ENCODE results near the gene MISFA. TPM values are rescaled to one million over a fixed set of nuclear protein-coding genes. Genes with fewer than 3 reads are reported as not detected.

MISFA gene
- total and polyA plus RNA-seq, 2 experiments from 2014 or later = 3.6 to 6.1 TPM

- no peak for TF ChIP-seq CTCF (IDR thresholded peaks at IDR 0.05; ENCODE audit: low read depth, low read length)
- Histone ChIP-seq H3K4me1 (ENCODE audit: low read depth) (no peaks in the 10 kb centered on the region), H3K9me3 (ENCODE audit: low read depth) (no peaks in the 10 kb centered on the region), H3K4me3 (no peak overlapping the region), H3K27me3 (no peaks in the 10 kb centered on the region), H3K27ac (no peak overlapping the region), H3K36me3 (no peaks in the 10 kb centered on the region)
- no peak for DNase-seq (ENCODE audit: low read depth in 1 of 2, low spot score in 1 of 2)
Measured at GRCh38 chr11:18623707-18624106, 24.1 kb downstream of the MISFA start.

DNA sequence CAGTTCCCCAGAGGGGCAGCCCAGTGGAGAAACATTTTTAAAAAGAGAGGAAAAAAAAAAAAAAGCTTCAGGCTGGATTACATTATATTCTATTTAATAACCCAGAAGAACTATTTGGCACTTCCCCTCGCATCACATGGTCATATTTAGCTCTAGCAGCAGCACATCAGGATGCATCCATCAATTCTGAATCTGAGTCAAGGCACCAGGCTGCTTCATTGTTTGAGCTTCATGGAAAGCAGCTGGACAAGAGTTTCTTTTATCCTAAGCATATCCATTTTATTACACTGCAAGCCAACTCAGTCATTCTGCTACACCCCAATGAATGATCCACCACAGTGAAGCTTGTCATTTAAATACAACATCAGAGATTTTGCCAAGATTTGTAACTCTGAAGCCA, 24.6 kb downstream of the MISFA start:
- TF ChIP-seq CTCF (IDR thresholded peaks at IDR 0.05; ENCODE audit: low read depth, low read length) = no peak
- no peak for DNase-seq (ENCODE audit: low read depth in 1 of 2, low spot score in 1 of 2)
- no peaks in the 10 kb centered on the region for H3K4me1 ChIP-seq (ENCODE audit: low read depth)

DNA sequence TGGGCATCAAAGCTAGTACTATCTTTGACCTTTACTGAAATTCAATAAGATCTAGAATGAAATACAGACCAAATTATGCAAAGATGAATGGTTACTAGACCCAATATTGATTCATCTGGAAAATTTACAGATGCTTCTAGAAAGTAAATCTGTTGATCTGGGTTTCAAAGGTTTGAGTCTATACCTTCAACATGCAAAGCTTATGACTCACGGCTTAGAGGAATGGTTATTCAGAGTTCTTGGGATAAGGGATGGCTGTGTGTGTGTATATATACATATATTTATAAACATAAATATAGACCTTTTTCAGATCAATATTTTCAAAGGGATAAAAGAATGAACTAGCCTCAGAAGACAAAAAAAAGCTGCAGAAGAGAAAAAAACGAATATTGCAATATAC, 33.3 kb downstream of the MISFA start:
- TF ChIP-seq CTCF (IDR thresholded peaks at IDR 0.05; ENCODE audit: low read depth, low read length) = no peak
- Histone ChIP-seq H3K4me3 (peak overlapping the region; percentile 91), H3K27ac (no peak overlapping the region), H3K27me3 (peaks cover 4% of the 10 kb centered on the region), H3K9me3 (ENCODE audit: low read depth) (no peaks in the 10 kb centered on the region), H3K36me3 (no peaks in the 10 kb centered on the region), H3K4me1 (ENCODE audit: low read depth) (peaks cover 7% of the 10 kb centered on the region)
- DNase-seq (ENCODE audit: low read depth in 1 of 2, low spot score in 1 of 2) = no peak

More for the DNA sequence above, 24.6 kb downstream of the MISFA start:
- Histone ChIP-seq H3K9me3 (ENCODE audit: low read depth) (no peaks in the 10 kb centered on the region), H3K36me3 (no peaks in the 10 kb centered on the region), H3K27me3 (no peaks in the 10 kb centered on the region), H3K4me3 (no peak overlapping the region), H3K27ac (no peak overlapping the region)

GRCh38 chr11:18633256-18634139, 33.9 kb downstream of the MISFA start:
- Histone ChIP-seq H3K36me3 (no peaks in the 10 kb centered on the region), H3K27ac (peak overlapping the region; percentile 86), H3K4me3 (peak overlapping the region; percentile 91), H3K4me1 (ENCODE audit: low read depth) (peaks cover 7% of the 10 kb centered on the region), H3K27me3 (peaks cover 4% of the 10 kb centered on the region), H3K9me3 (ENCODE audit: low read depth) (no peaks in the 10 kb centered on the region)
- DNase-seq (ENCODE audit: low read depth in 1 of 2, low spot score in 1 of 2) = peak in 1 of 2 donors; percentile 13
- no peak for TF ChIP-seq CTCF (IDR thresholded peaks at IDR 0.05; ENCODE audit: low read depth, low read length)

GRCh38 chr11:18634140-18635032, 34.8 kb downstream of the MISFA start, which contains the start of gene SPTY2D1:
Gene SPTY2D1 (minus strand): TSS chr11:18634342. CDS start chr11:18634257, 85 bp downstream.
- TF ChIP-seq CTCF (IDR thresholded peaks at IDR 0.05; ENCODE audit: low read depth, low read length) = no peak
- Histone ChIP-seq H3K27ac (peak within 1 kb of the TSS; percentile 97), H3K27me3 (peaks cover 4% of the 10 kb centered on the region)

More at GRCh38 chr11:18634140-18635032, 34.8 kb downstream of the MISFA start, which contains the start of gene SPTY2D1:
- Histone ChIP-seq H3K9me3 (ENCODE audit: low read depth) (no peaks in the 10 kb centered on the region), H3K36me3 (no peaks in the 10 kb centered on the region), H3K4me3 (peak within 1 kb of the TSS; percentile 91), H3K4me1 (ENCODE audit: low read depth) (peaks cover 7% of the 10 kb centered on the region)
- peak; percentile 100 for DNase-seq (ENCODE audit: low read depth in 1 of 2, low spot score in 1 of 2)
